Stimulated activated CD4-positive, alpha-beta T cell treated with anti-CD3 and anti-CD28 coated beads, Interleukin-4, amount 100 ng/mL, for 24 hours (primary cell): ENCODE results near the gene RELN.

Experiments
- DNase-seq: peaks from one replicate; pipeline ENCODE4 v3.0.0-alpha.2; 2020

Gene RELN

DNA sequence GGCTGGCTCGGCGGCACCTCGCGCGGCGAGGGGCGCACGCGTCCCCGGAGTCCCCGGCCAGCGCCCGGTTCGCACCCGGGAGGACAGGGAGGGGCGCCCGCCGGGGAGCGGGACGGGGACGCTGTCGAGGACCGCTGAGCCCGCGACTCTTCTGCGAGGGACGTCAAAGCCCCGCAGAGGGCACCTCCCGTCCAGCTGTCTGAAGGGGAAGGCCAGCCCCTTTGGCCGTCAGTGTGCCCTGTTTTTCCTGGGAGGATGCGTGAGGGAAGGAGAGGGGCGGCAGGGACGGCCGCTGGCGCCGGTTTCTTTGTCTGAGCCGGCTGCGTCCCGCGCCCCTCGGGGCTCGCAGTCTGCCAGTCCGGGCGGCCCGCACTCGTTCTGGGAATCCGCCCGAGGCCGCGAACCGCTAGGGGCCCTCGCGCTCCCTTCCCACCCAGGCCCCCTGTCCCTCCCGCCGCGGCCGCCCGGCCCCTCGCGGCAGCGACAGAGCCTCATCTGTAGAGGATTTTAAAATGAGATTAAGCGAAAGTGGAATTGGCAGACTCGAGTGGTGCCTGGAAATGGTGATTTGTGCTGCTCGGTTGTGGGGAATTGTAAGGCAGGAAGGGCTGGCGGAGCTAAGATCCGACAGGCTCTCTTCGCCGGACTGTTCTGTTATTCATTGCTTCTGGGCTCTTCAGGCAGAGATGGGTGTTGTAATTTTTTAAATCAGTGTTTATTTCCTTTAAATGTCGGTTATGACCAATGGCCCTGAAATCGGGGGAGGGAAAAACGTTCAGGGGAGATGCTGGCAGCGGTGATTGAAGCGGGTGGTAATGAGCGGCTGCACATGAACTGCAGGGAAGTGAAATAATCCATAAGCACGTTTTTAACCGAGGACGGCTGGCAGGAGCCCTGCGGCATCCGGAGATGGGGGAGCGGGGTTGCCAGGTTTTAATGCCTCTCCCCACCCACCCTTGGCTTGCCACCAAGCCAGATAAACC is 618 bp upstream of the RELN start:
- no peak for DNase-seq

DNA sequence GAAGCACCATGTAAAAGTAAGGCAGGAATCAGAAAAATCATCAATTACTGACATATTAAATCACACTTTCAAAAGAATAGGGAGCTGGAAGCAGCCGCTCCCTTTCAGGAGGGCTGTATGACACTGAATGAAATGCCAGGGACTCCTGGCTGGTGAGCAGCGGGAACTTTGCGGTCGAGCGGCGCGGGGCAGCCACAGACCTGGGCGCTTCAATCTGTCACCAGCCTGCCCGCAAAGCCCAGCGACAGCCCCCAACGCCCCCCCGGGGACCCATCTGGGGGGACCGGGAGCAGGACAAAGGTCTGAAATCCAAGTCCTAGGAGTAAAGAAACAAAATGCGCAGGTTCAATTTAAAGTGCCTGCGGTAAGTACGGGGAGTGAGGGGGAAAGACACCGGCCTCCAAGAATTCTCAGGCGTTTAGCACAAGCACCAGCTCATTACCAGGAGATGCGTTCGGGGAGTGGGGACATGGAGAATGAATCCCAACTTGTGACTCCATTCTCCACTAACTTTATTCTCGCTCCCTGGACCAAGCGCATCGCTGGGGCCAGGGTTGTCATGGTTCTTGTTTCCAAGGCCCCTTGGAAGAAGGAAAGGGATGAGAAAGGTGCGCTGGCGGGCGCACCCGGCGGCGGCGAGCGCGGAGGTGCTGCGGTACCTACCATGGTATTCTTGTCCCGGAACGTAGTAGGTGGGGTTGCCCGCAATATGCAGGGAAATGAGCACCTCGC is 824 bp downstream of the RELN start:
- DNase-seq = no peak

DNA sequence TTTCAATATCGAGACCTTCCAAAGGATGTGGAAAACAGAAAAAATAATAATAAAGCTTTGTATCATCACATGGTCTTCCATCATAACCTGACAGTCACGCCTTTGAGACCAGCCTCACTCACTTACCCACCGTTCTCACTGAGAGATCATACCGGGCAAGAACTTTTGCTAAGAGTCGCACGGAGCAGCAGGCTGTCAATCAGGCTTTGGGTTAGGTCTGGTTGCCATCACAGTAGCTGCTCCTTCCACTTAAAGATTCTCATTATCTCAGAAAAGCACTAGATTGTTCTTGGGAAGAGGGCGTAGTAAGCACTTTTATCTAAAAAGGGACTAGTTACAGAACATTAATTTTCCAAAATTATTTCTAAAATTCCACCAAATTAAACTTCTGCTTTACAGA is 2.0 kb downstream of the RELN start:
- no peak for DNase-seq

DNA sequence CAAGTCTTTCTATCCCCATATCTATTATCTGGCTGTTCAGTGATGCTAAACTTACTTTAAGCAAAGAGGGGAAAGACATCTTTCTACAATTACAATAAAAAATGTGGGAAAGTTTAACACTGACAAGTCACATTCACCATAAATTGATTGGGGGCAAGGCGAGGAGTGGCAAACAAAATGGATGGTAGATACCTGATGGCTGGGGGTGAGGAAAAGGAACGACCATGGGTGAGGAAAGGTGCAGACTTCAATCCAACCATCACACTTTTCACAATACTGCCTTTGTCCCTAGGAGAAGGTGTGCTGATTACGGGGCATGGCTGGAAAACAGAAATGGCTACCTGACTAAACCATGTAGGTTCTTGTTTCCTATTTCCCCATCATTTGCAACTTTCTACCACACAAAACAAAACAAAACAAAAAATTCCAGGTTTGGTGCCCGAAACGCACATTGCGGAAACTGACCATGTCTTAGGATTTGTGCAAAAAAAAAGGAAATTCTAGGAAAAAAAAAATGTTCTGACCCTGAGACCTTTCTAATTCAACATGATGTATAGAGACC is 3.8 kb downstream of the RELN start:
- no peak for DNase-seq

GRCh38 chr7:103984050-103984449 is 5.4 kb downstream of the RELN start:
- no peak for DNase-seq

GRCh38 chr7:103983201-103983977 is 6.1 kb downstream of the RELN start:
- DNase-seq = no peak

GRCh38 chr7:103981003-103981423 is 8.4 kb downstream of the RELN start:
- no peak for DNase-seq

GRCh38 chr7:103972779-103973434 is 16.6 kb downstream of the RELN start:
- no peak for DNase-seq

- DNase-seq = no peak
Observed at GRCh38 chr7:103967401-103967800, 22.1 kb downstream of the RELN start.

DNA sequence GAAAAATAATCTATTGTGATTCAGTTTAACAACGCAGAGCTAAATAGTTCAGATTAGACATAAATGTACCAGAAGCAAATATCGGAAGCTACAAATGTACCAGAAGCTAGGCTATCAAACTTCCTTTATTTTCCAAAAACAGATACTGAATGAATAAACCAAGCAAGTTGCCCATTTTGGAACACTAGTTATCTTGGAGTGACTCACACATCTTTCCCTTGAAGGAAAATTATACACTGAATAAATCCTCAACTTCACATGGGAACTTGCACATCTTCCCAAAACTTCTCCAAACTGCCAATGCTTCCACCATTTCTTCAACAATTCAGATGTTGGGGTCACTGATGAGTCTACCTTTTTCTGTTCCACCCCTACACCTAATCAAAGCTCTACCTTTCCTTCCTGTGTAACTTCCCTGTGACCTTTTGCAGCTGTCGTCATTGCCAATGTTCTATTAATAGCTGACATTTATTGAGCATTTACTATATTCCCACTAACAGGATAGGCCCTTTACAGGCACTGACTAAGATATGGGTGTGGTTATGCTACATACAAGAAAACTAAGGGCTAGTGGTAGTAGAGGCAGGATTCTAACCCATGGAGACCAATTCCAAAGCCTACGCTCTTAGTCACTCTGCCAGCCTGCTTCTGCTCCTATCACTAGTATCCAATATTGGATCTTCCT is 22.7 kb downstream of the RELN start:
- DNase-seq = no peak

DNA sequence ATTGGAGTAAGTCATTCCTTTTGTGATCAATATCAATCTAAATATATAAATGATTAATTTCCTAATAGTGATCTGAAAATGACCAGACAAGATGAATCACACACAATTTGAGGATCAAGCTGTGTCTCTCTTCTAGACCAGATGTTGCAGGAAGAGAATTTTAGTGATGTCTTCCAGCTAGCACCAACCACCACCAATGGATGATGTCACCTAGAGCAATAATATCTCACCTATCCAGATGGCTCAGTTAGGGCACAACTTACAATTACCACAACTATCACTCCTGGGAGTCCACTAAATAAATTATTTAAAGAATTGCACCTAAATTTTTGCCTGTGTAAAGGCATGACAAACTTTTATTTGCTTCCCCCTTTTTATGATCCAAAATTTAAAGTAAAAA is 25.2 kb downstream of the RELN start:
- no peak for DNase-seq

GRCh38 chr7:103962070-103962469 is 27.4 kb downstream of the RELN start:
- no peak for DNase-seq

DNA sequence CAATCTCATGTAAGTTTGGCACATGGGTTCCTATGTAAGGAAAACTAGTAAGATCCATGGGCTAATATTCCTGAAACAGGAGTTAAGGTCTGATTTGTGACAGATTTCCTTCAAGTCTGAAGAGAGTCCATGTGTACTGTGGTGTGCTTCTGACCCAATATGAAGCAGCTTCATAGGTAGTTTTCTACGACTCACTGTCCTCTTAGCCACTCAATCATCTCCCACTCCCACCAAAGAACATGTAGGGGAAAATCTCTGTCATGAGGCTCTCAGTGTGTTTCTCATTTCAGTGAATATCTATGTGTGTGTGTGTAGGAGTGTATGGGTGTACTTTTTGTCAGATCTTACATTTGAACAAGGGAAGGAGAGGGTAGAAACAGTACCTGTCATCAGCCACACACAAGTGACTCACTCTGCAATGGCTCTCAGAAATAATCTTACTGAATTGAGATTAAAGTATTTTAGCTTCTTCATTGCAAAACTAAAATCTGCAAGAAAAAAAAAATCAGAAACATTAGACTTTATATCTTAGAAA is 31.1 kb downstream of the RELN start:
- DNase-seq = no peak

- DNase-seq = no peak
Observed at GRCh38 chr7:103955985-103956384, 33.5 kb downstream of the RELN start.

DNA sequence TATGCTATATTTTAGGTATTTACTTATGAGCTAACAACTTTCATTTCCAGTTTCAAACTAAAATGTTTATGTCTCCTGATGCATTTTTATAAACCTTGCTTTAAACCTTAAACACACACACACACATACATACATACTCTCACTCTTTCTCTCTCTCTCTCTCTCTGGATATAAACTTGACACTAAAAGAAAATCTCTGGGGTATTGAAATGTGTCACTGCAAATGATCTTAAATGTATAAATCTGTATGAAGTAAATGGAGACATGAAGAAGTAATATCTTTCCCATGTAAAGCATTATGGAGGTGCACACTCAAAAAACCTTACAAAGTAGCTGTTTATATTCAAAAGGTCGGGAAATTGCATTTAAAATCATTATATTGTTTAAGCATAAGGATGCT is 37.0 kb downstream of the RELN start:
- no peak for DNase-seq

DNA sequence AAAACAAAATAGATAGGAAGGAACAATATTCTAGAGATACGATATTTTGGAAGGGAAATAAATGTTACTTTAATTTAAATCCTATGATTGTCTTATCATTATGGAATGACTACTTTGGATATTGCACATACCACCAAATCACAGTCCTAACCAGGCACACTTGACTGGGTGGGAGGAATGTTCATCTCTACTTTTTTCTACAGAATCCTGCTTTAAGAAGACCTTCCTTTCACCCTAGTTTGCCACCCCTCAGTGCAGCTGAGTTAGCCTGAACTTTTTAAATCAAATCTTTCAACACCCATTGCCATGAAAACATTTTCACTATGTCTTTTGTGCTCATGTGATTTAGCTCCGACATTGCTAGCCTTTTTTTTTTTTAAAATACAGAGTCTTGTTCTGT is 38.1 kb downstream of the RELN start:
- no peak for DNase-seq

- DNase-seq = no peak
Observed at GRCh38 chr7:103949374-103949773, 40.1 kb downstream of the RELN start.

GRCh38 chr7:103947026-103947655 is 42.3 kb downstream of the RELN start:
- no peak for DNase-seq

DNA sequence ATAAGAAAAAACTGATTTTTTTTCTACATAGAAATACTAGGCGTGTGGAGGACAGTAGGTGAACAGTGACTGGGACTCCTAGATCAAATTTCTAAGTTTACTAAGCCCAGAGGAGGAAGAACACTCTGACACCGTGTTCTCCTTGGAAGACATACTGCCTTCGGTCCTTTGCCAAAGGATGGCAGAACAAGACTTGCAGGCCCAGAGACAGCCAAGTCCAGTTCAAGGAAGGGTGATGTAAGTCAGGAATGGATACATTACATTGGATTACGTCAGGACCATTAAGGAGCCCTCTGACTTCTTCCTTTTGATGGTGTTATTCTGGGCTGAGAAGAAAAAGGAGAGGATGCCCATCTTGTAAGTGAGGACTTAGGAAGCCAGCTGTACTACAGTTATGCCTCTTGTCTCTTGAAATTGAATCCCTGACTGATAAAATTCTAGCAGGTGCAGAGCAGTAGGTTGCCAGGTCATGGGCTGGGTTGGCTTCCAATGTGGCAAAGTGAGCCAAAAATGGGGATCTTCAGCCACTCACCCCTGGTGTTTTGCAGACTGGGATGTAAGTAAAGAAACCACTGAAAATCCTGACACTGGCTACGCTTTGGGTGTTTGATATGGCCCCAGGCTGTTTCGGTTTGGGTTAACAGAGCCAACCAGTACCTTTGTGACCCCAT is 45.1 kb downstream of the RELN start:
- DNase-seq = no peak

GRCh38 chr7:103941976-103942375 is 47.5 kb downstream of the RELN start:
- DNase-seq = no peak
